ENCODE data around the gene HERPUD1.
"Not testable (repeated sequence)": the region's sequence is repeated elsewhere in the genome, so short reads cannot be mapped to it uniquely, and the experiment has no call there.

GRCh38 chr16:56992431-56992830 lies 60.5 kb downstream of the HERPUD1 start:
- TF ChIP-seq POLR2A (IDR thresholded peaks at IDR 0.05; ENCODE audit: low read length); GATA1 (IDR thresholded peaks at IDR 0.05; ENCODE audit: low read depth, low read length): not testable (repeated sequence)
